Measurements from ENCODE around the gene C5orf15.

DNA sequence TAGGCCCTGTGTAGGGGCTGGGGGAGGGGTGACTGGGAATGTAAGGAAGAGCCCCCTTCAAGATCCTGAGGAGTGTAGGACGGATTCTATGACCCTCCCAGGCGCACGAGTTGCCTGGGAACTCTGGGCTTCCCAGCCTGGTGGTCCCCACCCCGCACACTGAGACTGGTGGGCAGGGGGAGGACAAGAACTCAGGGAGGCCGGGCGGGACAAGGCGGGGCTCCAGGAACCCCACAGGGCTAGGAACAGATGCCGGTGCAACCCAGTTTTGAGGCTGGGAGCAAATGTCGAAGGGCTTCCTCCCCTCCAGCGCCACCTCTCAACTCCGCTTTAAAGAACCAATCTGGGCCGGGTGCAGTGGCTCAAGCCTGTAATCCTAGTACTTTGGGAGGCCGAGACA, 37.7 kb upstream of the C5orf15 start:
- TF ChIP-seq CTCF (conservative IDR thresholded peaks at IDR 0.05 in 1 of 2, IDR thresholded peaks at IDR 0.05 in 1 of 2; ENCODE audit: extremely low read depth in 1 of 2, insufficient read depth in 1 of 2, low read depth in 1 of 2, low read length in 2 of 2) (no peak), EZH2 (IDR thresholded peaks at IDR 0.05; ENCODE audit: borderline replicate concordance, low read length) (no peak)
